Measurements from ENCODE around the gene LLPH. TPM values are rescaled to one million over a fixed set of nuclear protein-coding genes. Genes with fewer than 3 reads are reported as not detected.

The LLPH gene
- total and polyA plus RNA-seq, 2 of the 13 experiments (the other 11 are each of a cell fraction or from before 2014, with no cell fraction given) = 4.2 to 25.6 TPM

- no peak for TF ChIP-seq ZBTB39 (CRISPR knock-in tag; IDR thresholded peaks at IDR 0.05)
- TF ChIP-seq REL (CRISPR knock-in tag; conservative IDR thresholded peaks at IDR 0.05) = no peak
- TF ChIP-seq ZFP62 (CRISPR knock-in tag; IDR thresholded peaks at IDR 0.05) = no peak
- TF ChIP-seq ZNF335 (CRISPR knock-in tag; IDR thresholded peaks at IDR 0.05) = peak; percentile 59
- TF ChIP-seq ARID3A (IDR thresholded peaks at IDR 0.05; ENCODE audit: low read depth, low read length) = no peak
- TF ChIP-seq, protein P1, sequence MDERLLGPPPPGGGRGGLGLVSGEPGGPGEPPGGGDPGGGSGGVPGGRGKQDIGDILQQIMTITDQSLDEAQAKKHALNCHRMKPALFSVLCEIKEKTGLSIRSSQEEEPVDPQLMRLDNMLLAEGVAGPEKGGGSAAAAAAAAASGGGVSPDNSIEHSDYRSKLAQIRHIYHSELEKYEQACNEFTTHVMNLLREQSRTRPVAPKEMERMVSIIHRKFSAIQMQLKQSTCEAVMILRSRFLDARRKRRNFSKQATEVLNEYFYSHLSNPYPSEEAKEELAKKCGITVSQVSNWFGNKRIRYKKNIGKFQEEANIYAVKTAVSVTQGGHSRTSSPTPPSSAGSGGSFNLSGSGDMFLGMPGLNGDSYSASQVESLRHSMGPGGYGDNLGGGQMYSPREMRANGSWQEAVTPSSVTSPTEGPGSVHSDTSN (CRISPR knock-in tag; IDR thresholded peaks at IDR 0.05) = no peak
- TF ChIP-seq TIGD3 (CRISPR knock-in tag; IDR thresholded peaks at IDR 0.05; ENCODE audit: borderline replicate concordance) = no peak
- no peak for TF ChIP-seq CCDC6 (CRISPR knock-in tag; IDR thresholded peaks at IDR 0.05)
- TF ChIP-seq, protein P2, sequence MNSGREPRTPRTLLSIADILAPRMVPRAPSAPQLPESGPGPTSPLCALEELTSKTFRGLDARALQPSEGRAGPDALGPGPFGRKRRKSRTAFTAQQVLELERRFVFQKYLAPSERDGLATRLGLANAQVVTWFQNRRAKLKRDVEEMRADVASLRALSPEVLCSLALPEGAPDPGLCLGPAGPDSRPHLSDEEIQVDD (CRISPR knock-in tag; IDR thresholded peaks at IDR 0.05; ENCODE audit: borderline replicate concordance) = no peak
- TF ChIP-seq FOXJ3 (CRISPR knock-in tag; IDR thresholded peaks at IDR 0.05; ENCODE audit: borderline replicate concordance) = 0 out of 2 replicates have a peak, but pooled peaks have one; percentile 24
- no peak for TF ChIP-seq ZNF737 (CRISPR knock-in tag; IDR thresholded peaks at IDR 0.05; ENCODE audit: borderline replicate concordance)
- TF ChIP-seq ZNF30 (CRISPR knock-in tag; IDR thresholded peaks at IDR 0.05) = no peak; the same call in 1 of the 2 replicates
- TF ChIP-seq TAF1 (CRISPR knock-in tag; IDR thresholded peaks at IDR 0.05) = peak; percentile 84
- no peak for TF ChIP-seq ZSCAN20 (CRISPR knock-in tag; IDR thresholded peaks at IDR 0.05; ENCODE audit: borderline replicate concordance)
- TF ChIP-seq ELF4 (CRISPR knock-in tag; IDR thresholded peaks at IDR 0.05; ENCODE audit: borderline replicate concordance) = peak; percentile 93
- no peak for TF ChIP-seq ZNF367 (CRISPR knock-in tag; IDR thresholded peaks at IDR 0.05; ENCODE audit: borderline replicate concordance)
- no peak for TF ChIP-seq ATF4 (CRISPR knock-in tag; IDR thresholded peaks at IDR 0.05)
- no peak for TF ChIP-seq RORA (CRISPR knock-in tag; IDR thresholded peaks at IDR 0.05)
- TF ChIP-seq PLSCR1 (CRISPR knock-in tag; IDR thresholded peaks at IDR 0.05; ENCODE audit: borderline replicate concordance) = no peak
- TF ChIP-seq HES4 (CRISPR knock-in tag; IDR thresholded peaks at IDR 0.05; ENCODE audit: borderline replicate concordance) = 0 out of 2 replicates have a peak, but pooled peaks have one; percentile 16
Measured at GRCh38 chr12:66130267-66131066, at the start of gene LLPH (continued).
